MM.1S (cell line): ENCODE results near the gene FAM234A.

Experiments used
- CTCF ChIP-seq: fragments of 300-600 bp; sonication (generic); IDR thresholded peaks from 2 replicates; pipeline ENCODE4 v1.5.1; 2016; ENCODE audit warnings: antibody characterized with exemption, low read length, mixed read lengths
- EZH2 ChIP-seq: fragments of 300-600 bp; sonication (generic); optimal IDR thresholded peaks from 2 replicates; pipeline ENCODE3; 2017; ENCODE audit warnings: low read depth, mild to moderate bottlenecking, antibody characterized with exemption, low read length, mixed read lengths

- TF ChIP-seq CTCF (no peak), EZH2 (no peak)
These were observed 24.6 kb downstream of the FAM234A start for GRCh38 chr16:259226-259625.
